GM19193 (cell line): ENCODE data around the gene SYT14.

Experiments used
- POLR2A ChIP-seq: IDR thresholded peaks from 4 replicates; pipeline ENCODE4 v1.6.1; 2011; ENCODE audit not compliant: insufficient read depth, insufficient read length; ENCODE audit errors: extremely low read depth

SYT14 gene

GRCh38 chr1:209931141-209931540 is 6.9 kb upstream of the SYT14 start:
- TF ChIP-seq POLR2A = no peak

GRCh38 chr1:209936125-209936524 is 1.9 kb upstream of the SYT14 start:
- no peak for TF ChIP-seq POLR2A

DNA sequence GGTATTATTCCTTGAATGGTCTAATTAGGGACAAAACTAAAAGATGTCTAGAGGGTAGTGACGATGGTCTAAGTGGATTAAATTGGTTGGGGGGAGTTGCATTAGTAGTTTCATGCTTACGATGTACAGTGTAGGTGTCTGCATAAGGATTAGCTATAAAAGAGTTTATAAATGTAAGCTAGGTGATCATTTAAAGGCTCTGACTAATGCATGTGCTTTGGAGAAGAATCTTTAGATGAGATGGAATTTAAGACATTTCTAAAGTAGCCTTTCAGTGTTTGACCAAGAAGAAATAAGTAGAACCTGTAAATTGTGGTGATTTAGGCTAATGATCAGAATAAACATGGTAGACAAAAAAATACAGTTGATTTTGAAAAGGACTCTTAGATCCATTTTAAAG is 7.4 kb downstream of the SYT14 start:
- TF ChIP-seq POLR2A = no peak

DNA sequence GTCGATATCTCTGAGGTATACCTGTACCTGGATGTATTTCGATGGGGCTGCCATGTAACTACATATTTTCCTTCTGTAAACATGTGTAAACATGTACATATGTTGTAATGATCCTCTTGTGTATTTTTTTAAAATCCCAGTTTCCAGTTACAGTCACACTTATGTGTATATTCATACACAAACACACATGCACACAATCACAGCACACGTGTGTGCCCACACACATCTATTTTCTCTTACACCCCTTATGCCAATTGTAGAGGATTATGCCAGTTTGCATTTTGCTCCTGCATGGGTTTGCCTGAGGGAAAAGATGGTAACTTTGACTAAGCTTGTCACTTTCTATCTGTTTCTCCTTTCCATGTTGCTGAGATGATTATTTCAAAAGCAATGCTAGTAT is 10.1 kb downstream of the SYT14 start:
- TF ChIP-seq POLR2A = no peak

DNA sequence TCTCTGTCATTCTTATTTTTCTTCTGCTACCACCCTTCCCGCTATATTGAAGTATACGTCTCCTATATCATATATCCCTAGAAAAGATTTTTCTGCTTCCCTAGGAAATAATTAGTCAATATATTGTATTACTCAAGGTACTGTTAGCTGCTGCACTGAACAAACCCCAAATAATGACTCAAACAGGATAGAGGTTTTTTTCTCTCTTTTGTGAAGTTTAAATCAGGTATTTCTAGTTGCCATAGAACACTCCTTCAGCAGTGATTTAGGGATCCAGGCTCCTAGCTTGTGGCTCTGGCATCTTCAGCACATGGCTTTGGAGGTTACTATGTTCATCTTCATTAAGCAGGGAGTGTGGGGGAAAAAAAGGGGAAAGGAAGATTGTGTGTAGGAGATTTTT is 18.1 kb downstream of the SYT14 start:
- no peak for TF ChIP-seq POLR2A

- TF ChIP-seq POLR2A = no peak
These were observed 21.6 kb downstream of the SYT14 start for GRCh38 chr1:209959623-209960022.

DNA sequence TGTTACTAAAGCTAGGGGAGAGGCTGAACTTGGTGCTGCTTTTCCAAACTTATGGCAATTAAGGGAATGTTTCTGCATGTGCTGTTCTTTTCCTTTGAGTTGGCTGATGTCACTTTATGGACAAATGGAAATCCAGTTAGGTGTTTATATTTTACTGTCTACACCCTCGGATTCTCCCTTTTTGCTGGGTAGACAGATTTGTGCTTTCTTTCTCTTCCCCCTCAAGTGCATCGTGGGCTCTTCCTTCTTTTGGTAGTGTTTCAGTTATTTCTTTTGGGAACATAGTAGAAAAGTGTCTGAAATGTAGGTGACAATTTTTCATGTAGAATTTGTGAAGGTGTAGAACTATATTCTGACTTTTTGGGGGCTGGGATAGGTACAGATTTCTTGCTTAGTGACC is 22.9 kb downstream of the SYT14 start:
- TF ChIP-seq POLR2A = no peak

DNA sequence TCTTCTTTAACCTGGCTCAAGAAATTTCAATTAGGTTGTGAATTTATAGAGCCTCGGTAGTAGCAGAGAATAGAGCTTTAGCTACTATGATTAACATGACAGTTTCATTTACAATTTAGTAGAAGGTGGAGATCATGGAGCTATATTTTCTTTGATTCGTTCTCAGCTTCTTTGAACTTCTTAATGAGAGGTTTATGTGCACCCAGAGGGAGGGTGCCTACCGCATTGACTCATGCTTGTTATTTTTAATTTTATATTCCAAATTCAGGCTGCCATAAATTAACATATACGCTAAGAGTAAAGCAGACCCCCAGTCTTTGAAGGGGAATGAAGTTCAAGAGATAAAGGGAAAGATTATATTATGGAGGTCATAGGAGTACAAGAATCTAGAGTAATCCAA is 24.4 kb downstream of the SYT14 start:
- no peak for TF ChIP-seq POLR2A

- TF ChIP-seq POLR2A = no peak
These were observed 24.8 kb downstream of the SYT14 start for GRCh38 chr1:209962856-209963255.

- TF ChIP-seq POLR2A = no peak
These were observed 28.0 kb downstream of the SYT14 start for GRCh38 chr1:209965996-209966395.

DNA sequence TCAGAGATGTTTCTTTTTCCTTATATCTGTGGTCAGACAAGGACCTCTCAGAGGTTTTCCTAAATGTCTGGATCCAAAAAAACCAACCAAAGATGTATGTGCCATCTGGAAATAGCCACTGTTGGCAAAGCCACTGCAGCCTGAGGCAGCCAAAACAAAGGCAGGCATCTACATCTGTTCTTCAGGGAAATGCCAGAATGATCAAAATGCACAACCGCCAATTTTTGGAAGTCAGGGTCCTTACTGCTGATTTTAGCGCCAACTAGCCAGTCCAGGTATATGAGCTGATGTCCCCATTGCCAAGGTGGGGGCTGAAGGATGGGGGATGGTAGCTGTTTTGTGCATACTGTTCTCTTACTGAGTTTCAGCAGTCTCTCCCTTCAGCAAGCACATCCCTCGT is 45.9 kb downstream of the SYT14 start:
- TF ChIP-seq POLR2A = no peak

DNA sequence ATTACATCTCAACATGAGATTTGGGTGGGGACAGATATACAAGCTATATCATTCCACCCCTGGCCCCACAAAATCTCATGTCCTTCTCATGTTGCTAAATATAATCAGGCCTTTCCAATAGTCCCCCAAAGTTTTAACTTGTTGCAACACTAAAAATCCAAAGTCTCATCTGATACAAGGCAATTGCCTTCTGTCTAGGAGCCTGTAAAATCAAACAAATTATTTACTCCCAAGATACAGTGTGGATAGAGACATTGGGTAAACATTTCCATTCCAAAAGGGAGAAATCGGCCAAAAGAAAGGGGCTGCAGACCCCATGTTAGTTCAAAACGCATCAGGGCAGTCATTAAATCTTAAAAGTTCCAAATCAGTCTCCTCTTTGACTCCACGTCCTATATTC is 47.0 kb downstream of the SYT14 start:
- no peak for TF ChIP-seq POLR2A

GRCh38 chr1:209988706-209989105 is 50.7 kb downstream of the SYT14 start:
- TF ChIP-seq POLR2A = no peak

DNA sequence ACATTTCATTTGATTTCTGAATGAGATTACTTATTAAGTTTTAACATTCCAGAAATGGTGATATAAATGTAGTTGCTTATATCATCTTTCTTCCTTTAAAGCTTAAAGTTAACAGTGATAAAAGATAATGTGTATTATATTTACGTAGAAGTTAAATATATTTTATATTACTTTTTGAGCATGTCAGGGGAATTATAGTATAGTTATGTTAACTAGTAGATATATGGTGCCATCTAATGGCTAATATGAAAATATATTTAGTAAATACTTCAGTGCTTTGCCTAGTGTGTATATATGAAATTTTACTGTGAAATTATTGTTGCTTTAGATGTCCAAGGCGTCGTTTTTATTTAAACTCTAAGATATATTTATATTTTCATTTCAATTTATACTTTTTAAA is 51.5 kb downstream of the SYT14 start:
- TF ChIP-seq POLR2A = no peak

DNA sequence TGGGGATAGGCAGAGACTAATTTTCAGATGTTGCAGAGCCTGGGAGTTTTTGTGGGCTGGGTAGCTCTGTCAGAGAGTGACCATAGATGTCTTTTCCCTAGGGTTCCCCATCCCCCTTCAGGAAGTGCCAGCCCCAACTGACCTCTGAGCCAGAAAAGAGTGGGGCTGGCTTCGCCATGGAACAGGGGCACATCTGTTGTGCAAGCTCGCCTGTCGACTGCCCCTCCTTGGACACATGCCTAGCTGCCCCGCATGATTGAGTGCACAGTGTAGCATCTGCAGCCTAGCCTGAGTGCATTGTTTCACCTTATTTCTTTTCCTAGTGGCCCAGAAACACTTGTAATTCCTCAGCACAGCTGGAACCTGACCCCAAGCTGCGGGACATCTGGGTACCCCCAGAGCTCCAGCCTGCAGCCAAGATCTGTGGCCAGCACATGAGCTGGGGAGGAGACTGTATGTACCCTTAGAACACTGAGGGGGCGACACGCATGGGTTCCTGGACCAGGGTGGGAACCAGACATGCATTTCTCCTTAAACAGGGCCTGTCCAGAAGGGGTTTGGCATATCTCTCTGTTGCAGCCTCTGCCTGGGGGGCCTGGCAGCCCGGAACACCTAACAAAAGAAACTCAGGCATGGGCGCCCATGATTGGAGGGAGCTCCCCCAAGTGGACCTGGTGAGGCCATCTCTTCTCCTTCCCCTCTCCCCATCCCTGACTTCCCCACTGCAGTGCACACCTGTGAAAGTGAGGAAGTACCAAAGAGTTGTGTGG is 55.2 kb downstream of the SYT14 start:
- no peak for TF ChIP-seq POLR2A

DNA sequence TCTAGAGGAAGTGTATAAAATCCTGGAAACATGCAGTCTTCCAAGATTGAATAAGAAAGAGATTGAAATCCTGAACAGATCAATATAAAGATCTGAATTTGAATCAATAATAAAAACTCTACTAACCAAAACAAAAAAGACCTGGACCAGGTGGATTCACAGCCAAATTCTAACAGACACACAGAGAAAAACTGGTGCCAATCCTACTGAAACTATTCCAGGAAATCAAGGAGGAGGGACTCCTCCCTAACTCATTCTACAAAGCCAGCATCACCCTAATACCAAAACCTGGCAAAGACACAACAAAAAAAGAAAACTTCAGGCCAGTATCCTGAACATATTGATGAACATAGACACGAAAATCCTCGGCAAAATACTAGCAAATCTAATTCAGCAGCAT is 58.3 kb downstream of the SYT14 start:
- TF ChIP-seq POLR2A = no peak

- no peak for TF ChIP-seq POLR2A
These were observed 61.0 kb downstream of the SYT14 start for GRCh38 chr1:209999005-209999404.

- TF ChIP-seq POLR2A = no peak
These were observed 63.7 kb downstream of the SYT14 start for GRCh38 chr1:210001751-210002150.

DNA sequence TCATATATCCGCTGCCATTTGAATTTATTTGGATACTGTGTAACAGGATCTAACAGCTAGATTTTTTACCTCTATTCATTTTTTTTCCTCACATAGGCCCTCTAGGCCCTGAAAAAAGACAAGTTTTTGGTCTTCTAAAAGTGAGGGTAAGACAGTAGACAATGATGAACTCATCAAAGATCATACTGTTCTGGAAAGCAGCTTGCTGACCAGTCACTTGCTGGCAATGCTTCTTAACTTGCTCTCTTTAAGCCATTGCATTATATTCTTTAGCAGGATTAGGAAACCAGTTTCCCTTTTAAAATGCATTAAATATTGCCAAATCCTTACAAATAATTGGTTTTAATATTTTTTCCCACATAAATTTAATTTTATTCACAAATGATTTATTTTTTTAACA is 65.5 kb downstream of the SYT14 start:
- TF ChIP-seq POLR2A = no peak
